ENCODE results near the gene PRDM8.

GRCh38 chr4:80207172-80207583, 9.9 kb downstream of the PRDM8 start:
- TF ChIP-seq CTCF (conservative IDR thresholded peaks at IDR 0.05; ENCODE audit: low read depth, low read length): no peak
- TF ChIP-seq EZH2 (IDR thresholded peaks at IDR 0.05; ENCODE audit: borderline replicate concordance, low read depth, low read length, poor library complexity, severe bottlenecking): no peak

All from A673 (cell line).